ENCODE data around the gene PPARG. TPM values are rescaled to one million over a fixed set of nuclear protein-coding genes. Genes with fewer than 3 reads are reported as not detected.

PPARG gene
- total RNA-seq, 1 experiment from 2014 or later = 0.79 TPM

- CTCF ChIA-PET = no interaction called here
- H3K36me3 Mint-ChIP-seq = no peaks in the 10 kb centered on the region
- POLR2A ChIA-PET = no interaction called here
- H3K9me3 Mint-ChIP-seq = no peaks in the 10 kb centered on the region
- TF ChIP-seq ZSCAN18 (CRISPR knock-in tag; IDR thresholded peaks at IDR 0.05) (no peak), CTCF (IDR thresholded peaks at IDR 0.05) (no peak), ZNF263 (CRISPR knock-in tag; IDR thresholded peaks at IDR 0.05; ENCODE audit: low read depth) (no peak), ELF4 (CRISPR knock-in tag; IDR thresholded peaks at IDR 0.05; ENCODE audit: low read depth) (no peak), PREB (CRISPR knock-in tag; IDR thresholded peaks at IDR 0.05; ENCODE audit: borderline replicate concordance) (no peak), ZNF219 (CRISPR knock-in tag; IDR thresholded peaks at IDR 0.05; ENCODE audit: borderline replicate concordance) (no peak), ATF3 (CRISPR knock-in tag; conservative IDR thresholded peaks at IDR 0.05) (no peak), E2F5 (CRISPR knock-in tag; IDR thresholded peaks at IDR 0.05) (no peak), NR2C2 (CRISPR knock-in tag; IDR thresholded peaks at IDR 0.05) (no peak), IRF2 (CRISPR knock-in tag; IDR thresholded peaks at IDR 0.05; ENCODE audit: borderline replicate concordance, low read depth) (no peak)
- H3K4me3 Mint-ChIP-seq = no peak overlapping the region
- H3K4me1 Mint-ChIP-seq = peaks cover 49% of the 10 kb centered on the region
- H3K27me3 Mint-ChIP-seq (ENCODE audit: low read depth) = peaks cover 3% of the 10 kb centered on the region
- no peak for ATAC-seq
- H3K27ac Mint-ChIP-seq = no peak overlapping the region
- DNase-seq (ENCODE audit: low spot score) = no peak
Measured at GRCh38 chr3:12427551-12427950, 138.7 kb downstream of the PPARG start.

- no peak overlapping the region for H3K27ac Mint-ChIP-seq
- H3K36me3 Mint-ChIP-seq = no peaks in the 10 kb centered on the region
- ChIA-PET POLR2A (no interaction called here), CTCF (interaction anchor here (1.1 kb wide), 1 partner anchor 52 kb away, joined by 3 read pairs; no protein-coding TSS in a partner anchor)
- H3K27me3 Mint-ChIP-seq (ENCODE audit: low read depth) = peaks cover 3% of the 10 kb centered on the region
- H3K4me1 Mint-ChIP-seq = peaks cover 48% of the 10 kb centered on the region
- no peaks in the 10 kb centered on the region for H3K9me3 Mint-ChIP-seq
- ATAC-seq = no peak
- no peak for DNase-seq (ENCODE audit: low spot score)
- H3K4me3 Mint-ChIP-seq = no peak overlapping the region
- TF ChIP-seq ZNF671 (CRISPR knock-in tag; IDR thresholded peaks at IDR 0.05) (no peak), ETV6 (CRISPR knock-in tag; IDR thresholded peaks at IDR 0.05) (no peak), NFE2L1 (CRISPR knock-in tag; IDR thresholded peaks at IDR 0.05) (no peak), ZNF512 (CRISPR knock-in tag; IDR thresholded peaks at IDR 0.05; ENCODE audit: borderline replicate concordance) (no peak), TEAD4 (CRISPR knock-in tag; IDR thresholded peaks at IDR 0.05) (no peak), PREB (CRISPR knock-in tag; IDR thresholded peaks at IDR 0.05; ENCODE audit: borderline replicate concordance) (no peak), FOXJ3 (CRISPR knock-in tag; IDR thresholded peaks at IDR 0.05; ENCODE audit: borderline replicate concordance) (no peak), ZNF281 (CRISPR knock-in tag; IDR thresholded peaks at IDR 0.05) (no peak), CBFB (CRISPR knock-in tag; IDR thresholded peaks at IDR 0.05; ENCODE audit: low read depth) (no peak), ATF1 (CRISPR knock-in tag; IDR thresholded peaks at IDR 0.05) (no peak), JAZF1 (CRISPR knock-in tag; IDR thresholded peaks at IDR 0.05) (no peak), ZBTB43 (CRISPR knock-in tag; IDR thresholded peaks at IDR 0.05) (no peak), ELF4 (CRISPR knock-in tag; IDR thresholded peaks at IDR 0.05; ENCODE audit: low read depth) (no peak), ZNF219 (CRISPR knock-in tag; IDR thresholded peaks at IDR 0.05; ENCODE audit: borderline replicate concordance) (no peak), ZNF232 (CRISPR knock-in tag; IDR thresholded peaks at IDR 0.05) (no peak), NR1H2 (CRISPR knock-in tag; IDR thresholded peaks at IDR 0.05) (no peak)
Measured at GRCh38 chr3:12428126-12428525, 139.3 kb downstream of the PPARG start.
